Upper lobe of left lung (tissue), 6 donors: Measurements from ENCODE around the gene BABAM2. TPM values are rescaled to one million over a fixed set of nuclear protein-coding genes. Genes with fewer than 3 reads are reported as not detected.

ENCODE experiments used
- ATAC-seq, 2 donors: fragments of 200-7000 bp; cut with Tn5 transposase; one replicate each; pipeline ENCODE4 v1.9.1; 2022; ENCODE audit warnings: mild to moderate bottlenecking in 2 of 2, moderate library complexity in 2 of 2; ENCODE audit not compliant: low FRiP score in 2 of 2
- DNase-seq, 2 donors: peaks; one replicate each; pipeline ENCODE4 v3.0.0-alpha.2; 2019 to 2020
- H3K27ac ChIP-seq, 4 donors: fragments of 200-600 bp; sonication (generic); one replicate each; pipeline ENCODE4 v1.5.1; 2016 to 2019
- H3K27me3 ChIP-seq, 4 donors: fragments of 200-600 bp; sonication (generic); one replicate each; pipeline ENCODE4 v1.5.1; 2017 to 2019
- H3K36me3 ChIP-seq, 4 donors: fragments of 200-600 bp; sonication (generic); one replicate each; pipeline ENCODE4 v1.5.1; 2016 to 2019
- H3K4me1 ChIP-seq, 4 donors: fragments of 200-600 bp; sonication (generic); one replicate each; pipeline ENCODE4 v1.5.1; 2018 to 2019
- H3K4me3 ChIP-seq, 4 donors: fragments of 200-600 bp; sonication (generic); one replicate each; pipeline ENCODE4 v1.5.1; 2017 to 2019; ENCODE audit warnings: mild to moderate bottlenecking in 2 of 4, moderate library complexity in 1 of 4
- H3K9me3 ChIP-seq, 4 donors: fragments of 200-600 bp; sonication (generic); one replicate each; pipeline ENCODE4 v1.5.1; 2018 to 2019
- EP300 ChIP-seq, 4 donors: sonication (generic); formaldehyde crosslinking; IDR thresholded peaks; one replicate each; pipeline ENCODE4 v1.5.1; 2017; ENCODE audit warnings: antibody characterized with exemption in 4 of 4, control low read depth in 2 of 4
- POLR2A ChIP-seq, 4 donors: fragments of 450-650 bp; IDR thresholded peaks; one replicate each; pipeline ENCODE4 v1.5.1; 2016 to 2017; ENCODE audit warnings: antibody characterized with exemption in 4 of 4, mild to moderate bottlenecking in 2 of 4
- POLR2AphosphoS5 ChIP-seq, 2 donors: sonication (generic); formaldehyde crosslinking; IDR thresholded peaks; one replicate each; pipeline ENCODE4 v1.5.1; 2017; ENCODE audit warnings: antibody characterized with exemption in 2 of 2
- WGBS, 2 donors: methylation state at CpG; one replicate each; pipeline ENCODE4 v1.1.5; 2017 to 2018; 5-methylcytosine and 5-hydroxymethylcytosine counted together
- total RNA-seq, 6 donors: library from RNA; depleted of rRNA in 4 of 6; stranded (reverse); fragments of >200 nt in 4 of 6; gene quantifications; one replicate each; pipeline versions ENCODE4 v1.1.0 to v1.2.1, GENCODE V29; 2016 to 2021
- TF ChIP-seq, protein P1 (sequence below), 6 experiments: fragments of 450-650 bp in 4 of 6; fragments of 200-600 bp in 2 of 6; sonication (generic) in 2 of 6; IDR thresholded peaks; one replicate each; pipeline ENCODE4 v1.5.1; 2016 to 2019; ENCODE audit warnings: antibody characterized with exemption in 6 of 6
- donor health status: DM: no; HTN: no; CAD: no; lungs with moderate emphysema.
- donor health status: DM: no; HTN: yes; CAD: no; lungs with severe emphysema.

Gene BABAM2
- total RNA-seq, 6 donors from 2014 or later = 23.0 to 44.0 (median 38.2) TPM

DNA sequence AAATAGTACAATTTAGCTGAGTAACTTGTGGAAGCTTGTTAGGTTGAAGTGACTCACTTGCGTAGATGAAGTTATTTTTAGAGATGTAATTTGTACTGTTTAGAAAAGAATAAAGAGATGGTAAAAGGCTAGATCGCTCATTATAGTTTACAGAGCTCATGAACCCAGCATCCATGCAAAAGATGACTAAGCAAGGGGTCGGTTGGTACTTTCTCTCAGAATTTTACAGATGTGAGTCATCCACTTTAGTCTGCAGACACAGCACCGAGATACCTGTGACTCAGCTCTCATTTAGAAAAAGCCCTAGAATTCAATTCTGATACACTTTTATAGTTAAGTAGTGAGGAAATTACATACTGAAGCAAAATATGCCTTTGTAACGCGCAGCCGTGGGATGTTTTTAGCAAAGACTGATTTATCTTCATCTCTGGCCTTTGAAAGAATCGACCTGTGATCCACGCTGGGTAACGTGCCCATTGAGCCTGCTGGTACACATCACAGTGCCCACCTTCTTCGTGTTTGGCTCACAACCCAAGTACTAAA lies 385.6 kb downstream of the BABAM2 start:
- Histone ChIP-seq H3K4me1 (peaks cover 6 to 16% (median 11%) of the 10 kb centered on the region in 4 donors), H3K36me3 (no peaks in the 10 kb centered on the region), H3K27me3 (no peaks in the 10 kb centered on the region), H3K9me3 (no peaks in the 10 kb centered on the region), H3K27ac (no peak overlapping the region), H3K4me3 (no peak overlapping the region)
- DNase-seq (no peak), ATAC-seq (peak in 1 of 2 donors; percentile 81)
- 76 to 83% methylated on average over 11 of the region's 11 CpGs for WGBS, 2 donors
- TF ChIP-seq EP300 (IDR thresholded peaks at IDR 0.05) = peak in 1 of 4 donors; percentile 5
- TF ChIP-seq, protein P1, sequence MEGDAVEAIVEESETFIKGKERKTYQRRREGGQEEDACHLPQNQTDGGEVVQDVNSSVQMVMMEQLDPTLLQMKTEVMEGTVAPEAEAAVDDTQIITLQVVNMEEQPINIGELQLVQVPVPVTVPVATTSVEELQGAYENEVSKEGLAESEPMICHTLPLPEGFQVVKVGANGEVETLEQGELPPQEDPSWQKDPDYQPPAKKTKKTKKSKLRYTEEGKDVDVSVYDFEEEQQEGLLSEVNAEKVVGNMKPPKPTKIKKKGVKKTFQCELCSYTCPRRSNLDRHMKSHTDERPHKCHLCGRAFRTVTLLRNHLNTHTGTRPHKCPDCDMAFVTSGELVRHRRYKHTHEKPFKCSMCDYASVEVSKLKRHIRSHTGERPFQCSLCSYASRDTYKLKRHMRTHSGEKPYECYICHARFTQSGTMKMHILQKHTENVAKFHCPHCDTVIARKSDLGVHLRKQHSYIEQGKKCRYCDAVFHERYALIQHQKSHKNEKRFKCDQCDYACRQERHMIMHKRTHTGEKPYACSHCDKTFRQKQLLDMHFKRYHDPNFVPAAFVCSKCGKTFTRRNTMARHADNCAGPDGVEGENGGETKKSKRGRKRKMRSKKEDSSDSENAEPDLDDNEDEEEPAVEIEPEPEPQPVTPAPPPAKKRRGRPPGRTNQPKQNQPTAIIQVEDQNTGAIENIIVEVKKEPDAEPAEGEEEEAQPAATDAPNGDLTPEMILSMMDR (IDR thresholded peaks at IDR 0.05) = no peak

DNA sequence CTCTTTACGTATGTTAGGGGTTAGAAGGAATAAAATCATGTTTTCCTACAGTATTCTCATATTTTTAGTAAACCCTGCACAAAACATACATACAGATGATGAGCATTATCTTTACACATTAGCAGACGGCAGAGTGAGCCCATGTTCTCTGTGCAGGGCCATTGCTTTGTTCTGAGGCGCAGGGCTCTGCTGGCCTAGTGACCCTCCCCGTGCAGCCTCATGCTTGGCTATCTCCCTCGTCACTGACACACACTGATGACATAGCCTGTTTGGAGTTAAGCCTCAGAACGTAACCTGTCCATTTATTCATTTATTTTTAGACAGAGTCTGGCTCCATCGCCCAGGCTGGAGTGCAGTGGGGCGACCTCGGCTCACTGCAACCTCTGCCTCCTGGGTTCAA lies 386.3 kb downstream of the BABAM2 start:
- peak in 1 of 2 donors; percentile 27 for DNase-seq
- WGBS, 2 donors = 97% methylated on average over 9 of the region's 9 CpGs
- no peak for ATAC-seq
- Histone ChIP-seq H3K27me3 (no peaks in the 10 kb centered on the region), H3K9me3 (no peaks in the 10 kb centered on the region), H3K27ac (no peak overlapping the region), H3K4me1 (peaks cover 6 to 16% (median 11%) of the 10 kb centered on the region in 4 donors), H3K4me3 (no peak overlapping the region), H3K36me3 (no peaks in the 10 kb centered on the region)
- no peak for TF ChIP-seq EP300 (IDR thresholded peaks at IDR 0.05)
- TF ChIP-seq, protein P1 (IDR thresholded peaks at IDR 0.05) = no peak
- TF ChIP-seq POLR2A (IDR thresholded peaks at IDR 0.05) = no peak
- TF ChIP-seq POLR2AphosphoS5 (IDR thresholded peaks at IDR 0.05) = no peak

GRCh38 chr2:28277466-28277865 lies 386.9 kb downstream of the BABAM2 start:
- 91 to 94% methylated on average over 7 of the region's 7 CpGs for WGBS, 2 donors
- no peak for TF ChIP-seq EP300 (IDR thresholded peaks at IDR 0.05)
- TF ChIP-seq POLR2A (IDR thresholded peaks at IDR 0.05) = no peak
- TF ChIP-seq, protein P1 (IDR thresholded peaks at IDR 0.05) = no peak
- no peak for TF ChIP-seq POLR2AphosphoS5 (IDR thresholded peaks at IDR 0.05)

GRCh38 chr2:28279371-28279770 lies 388.8 kb downstream of the BABAM2 start:
- DNase-seq (no peak), ATAC-seq (no peak)
- Histone ChIP-seq H3K4me1 (peaks cover 6 to 13% (median 10%) of the 10 kb centered on the region in 4 donors), H3K9me3 (no peaks in the 10 kb centered on the region), H3K27ac (no peak overlapping the region), H3K27me3 (no peaks in the 10 kb centered on the region), H3K36me3 (no peaks in the 10 kb centered on the region), H3K4me3 (no peak overlapping the region)
- 95% methylated on average over 4 of the region's 4 CpGs for WGBS, 2 donors
- TF ChIP-seq POLR2AphosphoS5 (IDR thresholded peaks at IDR 0.05) (no peak), EP300 (IDR thresholded peaks at IDR 0.05) (no peak), POLR2A (IDR thresholded peaks at IDR 0.05) (no peak)
- TF ChIP-seq, protein P1 (IDR thresholded peaks at IDR 0.05) = no peak

More at GRCh38 chr2:28277466-28277865, 386.9 kb downstream of the BABAM2 start:
- peaks cover 6 to 16% (median 11%) of the 10 kb centered on the region in 4 donors for H3K4me1 ChIP-seq
- no peak overlapping the region for H3K4me3 ChIP-seq
- H3K27me3 ChIP-seq = no peaks in the 10 kb centered on the region
- no peak for DNase-seq
- no peak overlapping the region for H3K27ac ChIP-seq
- no peaks in the 10 kb centered on the region for H3K36me3 ChIP-seq
- no peak for ATAC-seq
- H3K9me3 ChIP-seq = no peaks in the 10 kb centered on the region

DNA sequence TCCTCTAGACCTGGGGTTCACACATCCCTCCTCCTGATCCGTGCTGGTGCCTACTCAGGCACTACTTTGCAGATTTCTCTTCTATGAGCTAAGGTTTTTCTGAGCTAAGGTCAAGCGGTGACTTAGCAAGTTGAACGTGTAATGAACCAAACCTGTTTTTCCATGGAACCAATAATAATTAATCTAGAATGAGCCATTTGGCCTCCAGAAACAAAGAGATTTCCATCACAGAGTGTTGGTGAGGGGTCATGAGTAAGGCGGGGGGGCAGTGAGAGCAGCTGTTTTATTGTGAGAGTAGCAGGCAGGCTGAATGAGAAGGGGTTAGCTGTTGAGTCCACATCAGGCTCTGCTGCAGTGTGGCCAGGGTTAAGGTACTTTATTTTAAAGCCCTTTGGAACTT lies 390.1 kb downstream of the BABAM2 start:
- DNase-seq (no peak), ATAC-seq (no peak)

More for the DNA sequence above, 390.1 kb downstream of the BABAM2 start:
- WGBS, 2 donors = 94 to 97% methylated on average over 4 of the region's 4 CpGs
- Histone ChIP-seq H3K36me3 (no peaks in the 10 kb centered on the region), H3K4me1 (peaks cover 0 to 2% (median under 1%) of the 10 kb centered on the region in 4 donors), H3K27ac (no peak overlapping the region), H3K27me3 (no peaks in the 10 kb centered on the region), H3K9me3 (no peaks in the 10 kb centered on the region), H3K4me3 (no peak overlapping the region)
- TF ChIP-seq POLR2A (IDR thresholded peaks at IDR 0.05) (no peak), EP300 (IDR thresholded peaks at IDR 0.05) (no peak), POLR2AphosphoS5 (IDR thresholded peaks at IDR 0.05) (no peak)
- TF ChIP-seq, protein P1 (IDR thresholded peaks at IDR 0.05) = no peak
